GM10847 (cell line): Measurements from ENCODE around the gene TRPV6.

Experiments
- POLR2A ChIP-seq: IDR thresholded peaks from 2 replicates; pipeline ENCODE4 v1.6.1; 2011; ENCODE audit not compliant: insufficient read length; ENCODE audit errors: extremely low read depth

TRPV6 gene

DNA sequence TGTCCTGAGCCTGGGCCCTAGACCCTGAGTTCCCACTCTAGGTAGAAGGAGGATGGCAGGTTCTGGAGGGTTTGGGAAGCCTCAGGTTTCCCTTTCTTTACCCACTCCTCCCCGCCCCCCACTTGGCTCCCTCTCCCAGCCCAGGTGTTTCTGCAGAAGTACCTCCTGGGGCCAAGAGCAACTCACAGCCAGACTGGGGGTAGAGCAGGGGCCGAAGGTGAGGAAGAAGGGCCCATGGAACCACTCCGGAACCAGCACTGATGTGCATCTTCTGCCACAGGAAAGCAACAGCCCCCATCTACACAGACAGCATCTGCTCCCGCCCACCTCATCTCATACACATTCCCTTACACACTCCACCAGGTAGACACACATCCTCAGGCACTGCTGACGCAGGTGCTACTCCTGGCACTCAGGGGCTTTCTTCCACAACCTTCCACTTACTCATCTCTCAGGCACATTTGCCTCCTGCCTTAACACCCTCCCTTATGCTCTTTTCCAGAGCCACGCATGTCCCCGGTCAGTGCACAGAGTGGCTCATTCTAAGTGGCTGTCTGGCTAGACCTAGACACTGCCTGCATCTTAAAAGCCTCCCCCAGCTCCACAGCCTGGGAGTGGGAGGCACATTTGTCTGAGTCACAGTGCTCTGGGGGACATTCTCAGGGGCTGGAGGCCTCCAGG is 28.8 kb downstream of the TRPV6 start:
- TF ChIP-seq POLR2A = no peak

GRCh38 chr7:142855756-142856564 is 29.6 kb downstream of the TRPV6 start:
- no peak for TF ChIP-seq POLR2A

GRCh38 chr7:142855114-142855743 is 30.3 kb downstream of the TRPV6 start:
- no peak for TF ChIP-seq POLR2A

GRCh38 chr7:142854372-142855113 is 31.0 kb downstream of the TRPV6 start, which contains the start of gene EPHB6:
TSS of gene EPHB6 (plus strand) at chr7:142855076. CDS start at chr7:142863228, 8,152 bp downstream.
- TF ChIP-seq POLR2A = no peak

DNA sequence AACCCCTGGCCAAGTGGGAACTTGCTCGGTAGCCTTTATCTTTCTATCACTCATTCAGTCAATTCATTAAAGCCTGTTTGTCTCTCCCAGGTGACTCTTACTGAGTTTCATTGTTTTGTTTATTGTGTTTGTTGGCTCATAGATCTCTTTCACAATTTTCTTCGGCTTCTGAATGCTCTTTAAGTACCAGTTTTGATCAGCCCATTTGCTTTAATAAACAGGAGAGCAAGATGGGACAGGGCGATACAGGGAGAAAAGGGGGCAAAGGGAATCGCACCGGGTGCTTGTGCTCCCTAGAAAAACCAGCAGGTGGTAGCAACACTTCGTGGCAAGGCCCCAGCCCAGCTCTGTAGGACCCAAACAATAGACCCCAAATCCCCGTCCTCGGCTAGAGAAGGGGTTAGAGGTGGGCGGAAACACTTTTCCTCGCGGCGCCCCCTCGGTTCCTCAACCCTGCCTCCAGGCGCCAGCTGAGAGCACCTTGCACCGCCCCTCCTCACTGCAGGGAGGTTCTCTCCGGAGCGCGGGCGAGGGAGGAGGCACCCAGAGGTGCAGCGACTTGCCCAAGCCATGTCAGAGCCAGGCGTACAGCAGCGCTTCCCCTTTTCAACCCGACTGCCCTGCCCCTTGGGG is 31.7 kb downstream of the TRPV6 start:
- TF ChIP-seq POLR2A = no peak

DNA sequence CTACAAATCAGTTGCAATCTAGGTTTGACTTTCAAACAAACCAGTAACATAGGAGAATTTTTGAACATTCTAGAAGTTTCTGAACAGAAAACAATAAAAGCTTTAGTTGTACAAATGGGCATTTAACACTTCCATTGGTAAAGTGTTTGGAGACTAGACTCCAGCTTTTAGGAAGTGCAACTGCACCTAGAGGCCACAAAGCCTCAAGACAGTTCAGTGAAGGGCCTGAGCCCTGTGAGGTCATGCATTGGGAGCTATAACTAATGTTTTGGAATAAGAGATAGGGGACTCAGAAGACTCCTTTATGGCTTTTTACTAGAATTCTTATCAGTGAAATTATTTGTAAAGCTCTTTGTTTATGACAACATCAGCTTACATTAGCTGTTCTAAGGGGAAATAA is 33.6 kb downstream of the TRPV6 start:
- TF ChIP-seq POLR2A = no peak

- TF ChIP-seq POLR2A = no peak
Measured at GRCh38 chr7:142851269-142851668, 34.3 kb downstream of the TRPV6 start.

GRCh38 chr7:142847353-142847752 is 38.2 kb downstream of the TRPV6 start:
- no peak for TF ChIP-seq POLR2A

DNA sequence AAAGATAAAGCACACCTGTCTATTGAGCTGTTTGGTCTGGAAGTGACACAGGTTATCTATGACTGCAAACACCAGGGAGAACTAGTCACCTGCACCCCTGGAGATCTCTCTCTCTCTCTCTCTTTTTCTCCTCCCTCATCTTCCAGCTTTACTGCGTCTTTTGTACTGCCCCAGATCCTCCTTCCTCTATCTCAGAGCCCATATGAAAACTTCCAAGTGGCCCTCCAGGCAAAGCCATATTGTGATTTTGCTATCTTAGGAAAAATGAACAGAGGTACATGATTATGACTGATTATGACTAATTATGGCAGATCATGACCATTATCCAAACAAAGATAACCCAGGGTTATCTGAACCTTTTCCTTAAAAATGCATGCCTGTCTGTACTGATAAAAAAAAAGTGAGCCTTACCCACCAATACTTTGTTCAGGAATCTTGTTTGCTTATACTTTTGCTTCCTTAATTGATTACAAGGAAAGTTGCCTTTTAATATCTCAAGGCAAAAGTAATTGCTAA is 43.2 kb downstream of the TRPV6 start:
- TF ChIP-seq POLR2A = no peak

- no peak for TF ChIP-seq POLR2A
Measured at GRCh38 chr7:142838461-142839213, 46.9 kb downstream of the TRPV6 start.

- TF ChIP-seq POLR2A = no peak
Measured at GRCh38 chr7:142836426-142836825, 49.1 kb downstream of the TRPV6 start.

DNA sequence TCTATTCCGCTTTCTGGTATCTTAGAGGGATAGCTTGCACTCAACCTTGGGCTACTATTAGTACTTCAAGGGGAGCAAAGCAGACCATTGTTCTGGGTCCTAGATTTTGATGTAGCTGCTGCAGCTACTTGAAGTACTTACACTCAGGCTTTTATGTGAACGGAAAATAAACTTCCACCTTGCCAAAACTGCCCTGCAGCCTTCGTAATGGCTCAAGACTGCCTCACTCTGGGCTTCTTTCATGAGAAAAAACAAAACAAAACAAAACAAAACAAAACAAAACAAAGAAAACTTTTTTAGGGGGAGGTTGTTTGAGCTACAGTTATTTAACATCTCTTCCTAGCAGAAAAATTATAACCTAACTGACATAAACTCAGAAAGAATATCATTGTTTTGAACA is 50.1 kb downstream of the TRPV6 start:
- TF ChIP-seq POLR2A = no peak

DNA sequence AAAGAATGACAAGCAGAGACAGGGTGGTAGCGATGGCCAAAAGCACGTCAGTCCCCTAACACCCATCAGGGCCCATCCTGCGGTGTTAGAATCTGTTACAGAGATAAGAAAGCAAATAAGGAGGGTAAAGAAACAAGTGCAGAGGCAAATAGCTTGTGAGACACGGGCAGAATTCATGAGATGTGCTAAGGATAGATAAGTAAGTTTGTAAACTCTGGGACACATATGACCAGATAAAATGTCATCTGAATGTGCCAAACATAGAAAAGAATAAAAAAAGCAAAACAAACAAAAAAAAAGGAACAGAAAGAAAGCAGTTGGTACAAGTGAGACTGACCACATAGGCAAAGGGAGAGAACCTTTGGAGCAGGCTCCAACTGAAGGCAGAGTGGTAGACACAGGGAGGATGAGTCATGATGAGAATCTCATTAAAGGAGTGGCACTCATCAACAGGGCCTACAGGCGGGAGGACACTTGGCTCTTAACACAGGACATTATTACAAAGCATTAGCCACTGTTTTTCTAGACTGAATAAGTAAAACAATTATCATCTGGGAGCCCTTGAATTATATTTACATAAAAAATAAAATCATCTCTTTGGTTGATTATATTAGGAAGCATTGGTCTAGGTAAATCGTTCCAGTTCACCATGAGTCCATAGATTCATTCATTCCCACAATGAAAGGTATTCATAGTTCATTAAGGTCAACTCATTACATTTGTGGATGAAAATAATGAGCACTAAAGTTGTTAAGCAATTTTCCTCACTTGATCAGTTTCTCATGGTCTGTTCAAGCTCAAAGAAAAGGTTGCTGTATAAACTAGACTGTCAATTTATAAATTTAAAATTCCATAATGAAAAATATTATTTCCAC is 52.1 kb downstream of the TRPV6 start:
- no peak for TF ChIP-seq POLR2A
